ELF-1 (cell line): ENCODE results near the gene COL11A2.
A peak's percentile ranks its signal among the peaks of the same experiment; 100 is the strongest.

Experiments used
- DNase-seq: peaks from one replicate; pipeline ENCODE4 v3.0.0-alpha.2; 2016; ENCODE audit warnings: low read depth, low spot score

COL11A2 gene

GRCh38 chr6:33118525-33119123 lies 73.6 kb downstream of the COL11A2 start:
- no peak for DNase-seq

GRCh38 chr6:33117811-33118277 lies 74.4 kb downstream of the COL11A2 start:
- peak; percentile 51 for DNase-seq

- peak; percentile 50 for DNase-seq
These were observed 75.2 kb downstream of the COL11A2 start for GRCh38 chr6:33116841-33117711.

- DNase-seq, result peak; percentile 34
These were observed 75.8 kb downstream of the COL11A2 start for GRCh38 chr6:33116417-33116816.

GRCh38 chr6:33114406-33114805 lies 77.9 kb downstream of the COL11A2 start:
- no peak for DNase-seq

- DNase-seq, result no peak
These were observed 78.5 kb downstream of the COL11A2 start for GRCh38 chr6:33113755-33114154.
